Osteoblast (primary cell): ENCODE data around the gene ARHGAP6. TPM values are rescaled to one million over a fixed set of nuclear protein-coding genes. Genes with fewer than 3 reads are reported as not detected.

ENCODE experiments used
- DNase-seq: peaks from one replicate; pipeline ENCODE4 v3.0.0; 2011; ENCODE audit warnings: low spot score, mixed read lengths; ENCODE audit not compliant: insufficient read length; ENCODE audit errors: missing footprints
- H2AFZ ChIP-seq: 2 replicates; pipeline ENCODE4 v1.6.0; 2011; ENCODE audit warnings: mild to moderate bottlenecking, low read length
- H3K27ac ChIP-seq: 2 replicates; pipeline ENCODE4 v1.5.1; 2011; ENCODE audit warnings: mild to moderate bottlenecking, low read depth, low read length, moderate library complexity
- H3K27me3 ChIP-seq: 2 replicates; pipeline ENCODE4 v1.6.0; 2012; ENCODE audit warnings: mild to moderate bottlenecking, control low read depth, inconsistent platforms, low read length, moderate library complexity; ENCODE audit not compliant: insufficient read depth
- H3K36me3 ChIP-seq: 2 replicates; pipeline ENCODE4 v1.5.1; 2011; ENCODE audit warnings: mild to moderate bottlenecking, low read length, control low read depth, moderate library complexity; ENCODE audit not compliant: insufficient read depth
- H3K4me1 ChIP-seq: 2 replicates; pipeline ENCODE4 v1.5.1; 2011; ENCODE audit warnings: mild to moderate bottlenecking, low read length, control low read depth, moderate library complexity; ENCODE audit not compliant: insufficient read depth
- H3K4me2 ChIP-seq: 2 replicates; pipeline ENCODE4 v1.6.0; 2011; ENCODE audit warnings: mild to moderate bottlenecking, low read length; ENCODE audit not compliant: insufficient read depth
- H3K4me3 ChIP-seq: fragments of 200-600 bp; sonication (generic); 3 replicates; pipeline ENCODE4 v1.5.1; 2012; ENCODE audit warnings: mild to moderate bottlenecking, low read length, inconsistent platforms; ENCODE audit not compliant: insufficient read depth
- H3K79me2 ChIP-seq: 2 replicates; pipeline ENCODE4 v1.6.0; 2012; ENCODE audit warnings: mild to moderate bottlenecking, low read length, control low read depth, inconsistent platforms; ENCODE audit not compliant: insufficient read depth
- H3K9me3 ChIP-seq: 2 replicates; pipeline ENCODE4 v1.5.1; 2011; ENCODE audit warnings: low read depth, low read length, control low read depth
- H4K20me1 ChIP-seq: 2 replicates; pipeline ENCODE4 v1.6.0; 2012; ENCODE audit warnings: mild to moderate bottlenecking, low read length, control low read depth; ENCODE audit not compliant: insufficient read depth
- CTCF ChIP-seq: IDR thresholded peaks from 2 replicates; pipeline ENCODE4 v1.5.1; 2011; ENCODE audit warnings: mild to moderate bottlenecking, low read depth, low read length, moderate library complexity; ENCODE audit errors: extremely low read depth
- total RNA-seq: library from RNA; depleted of rRNA; stranded (reverse); fragments of >200 nt; gene quantifications from 2 replicates; pipeline ENCODE4 v1.2.3, GENCODE V29; 2012

The ARHGAP6 gene
- total RNA-seq, 1 donor: 2.2 TPM

- no peaks in the 10 kb centered on the region for H3K36me3 ChIP-seq
- H3K4me1 ChIP-seq: peaks cover 11% of the 10 kb centered on the region
- H3K27ac ChIP-seq: no peak overlapping the region
- no peak for DNase-seq
- no peak overlapping the region for H2AFZ ChIP-seq
- no peaks in the 10 kb centered on the region for H3K27me3 ChIP-seq
- no peak for TF ChIP-seq CTCF
- no peak overlapping the region for H3K4me2 ChIP-seq
- H4K20me1 ChIP-seq: no peaks in the 10 kb centered on the region
- H3K79me2 ChIP-seq: no peaks in the 10 kb centered on the region
- H3K4me3 ChIP-seq: no peak overlapping the region
- peaks cover 2% of the 10 kb centered on the region for H3K9me3 ChIP-seq
Measured at GRCh38 chrX:11273544-11273943, 392.2 kb downstream of the ARHGAP6 start.

GRCh38 chrX:11272863-11273262, 392.9 kb downstream of the ARHGAP6 start:
- no peak overlapping the region for H3K27ac ChIP-seq
- peaks cover 11% of the 10 kb centered on the region for H3K4me1 ChIP-seq
- H3K9me3 ChIP-seq: no peaks in the 10 kb centered on the region
- TF ChIP-seq CTCF: no peak
- no peaks in the 10 kb centered on the region for H4K20me1 ChIP-seq
- H3K27me3 ChIP-seq: no peaks in the 10 kb centered on the region
- no peak overlapping the region for H3K4me3 ChIP-seq
- no peaks in the 10 kb centered on the region for H3K36me3 ChIP-seq
- no peak overlapping the region for H2AFZ ChIP-seq
- H3K4me2 ChIP-seq: peak overlapping the region; percentile 18
- H3K79me2 ChIP-seq: no peaks in the 10 kb centered on the region
- DNase-seq: no peak

- Histone ChIP-seq H3K4me2 (peak overlapping the region; percentile 18), H3K27ac (no peak overlapping the region), H4K20me1 (no peaks in the 10 kb centered on the region), H3K36me3 (no peaks in the 10 kb centered on the region), H3K4me3 (no peak overlapping the region), H3K4me1 (peaks cover 11% of the 10 kb centered on the region), H3K79me2 (no peaks in the 10 kb centered on the region), H3K27me3 (no peaks in the 10 kb centered on the region), H3K9me3 (no peaks in the 10 kb centered on the region), H2AFZ (no peak overlapping the region)
- TF ChIP-seq CTCF: no peak
- no peak for DNase-seq
Measured at GRCh38 chrX:11272290-11272689, 393.4 kb downstream of the ARHGAP6 start.

- H3K36me3 ChIP-seq: no peaks in the 10 kb centered on the region
- no peak for DNase-seq
- no peaks in the 10 kb centered on the region for H3K79me2 ChIP-seq
- H3K27ac ChIP-seq: no peak overlapping the region
- H3K4me1 ChIP-seq: peaks cover 11% of the 10 kb centered on the region
- H3K4me3 ChIP-seq: no peak overlapping the region
- no peak overlapping the region for H3K4me2 ChIP-seq
- no peaks in the 10 kb centered on the region for H3K9me3 ChIP-seq
- no peak for TF ChIP-seq CTCF
- no peaks in the 10 kb centered on the region for H3K27me3 ChIP-seq
- H2AFZ ChIP-seq: no peak overlapping the region
- no peaks in the 10 kb centered on the region for H4K20me1 ChIP-seq
Measured at GRCh38 chrX:11269996-11270395, 395.7 kb downstream of the ARHGAP6 start.
